ENCODE data around the gene NOX5.
"Not testable (repeated sequence)": the region's sequence is repeated elsewhere in the genome, so short reads cannot be mapped to it uniquely, and the experiment has no call there.

The NOX5 gene

GRCh38 chr15:69060744-69061143 lies 46.2 kb downstream of the NOX5 start:
- peak; percentile 11 to 28 for DNase-seq

GRCh38 chr15:69061414-69061842 lies 46.9 kb downstream of the NOX5 start:
- DNase-seq: no peak

- DNase-seq: no peak
These were observed 50.2 kb downstream of the NOX5 start for GRCh38 chr15:69064649-69065048.

GRCh38 chr15:69066007-69066995 lies 51.8 kb downstream of the NOX5 start:
- no peak for DNase-seq

- DNase-seq: no peak
These were observed 52.8 kb downstream of the NOX5 start for GRCh38 chr15:69067296-69067695.

- DNase-seq: no peak
These were observed 53.7 kb downstream of the NOX5 start for GRCh38 chr15:69068157-69068556.

- DNase-seq: not testable (repeated sequence)
These were observed 54.8 kb downstream of the NOX5 start for GRCh38 chr15:69069290-69069689.

GRCh38 chr15:69069996-69070395 lies 55.5 kb downstream of the NOX5 start:
- DNase-seq: no peak

GRCh38 chr15:69070396-69070795 lies 55.9 kb downstream of the NOX5 start:
- DNase-seq: no peak

- no peak for DNase-seq
These were observed 56.8 kb downstream of the NOX5 start for GRCh38 chr15:69071260-69071659.

- DNase-seq: no peak
These were observed 58.4 kb downstream of the NOX5 start for GRCh38 chr15:69072906-69073305.

- DNase-seq: no peak
These were observed 59.7 kb downstream of the NOX5 start for GRCh38 chr15:69074001-69074842.

GRCh38 chr15:69074843-69075224 lies 60.3 kb downstream of the NOX5 start:
- no peak for DNase-seq

GRCh38 chr15:69075440-69075839 lies 60.9 kb downstream of the NOX5 start:
- no peak for DNase-seq

- DNase-seq: no peak
These were observed 62.3 kb downstream of the NOX5 start for GRCh38 chr15:69076756-69077155.

- no peak for DNase-seq
These were observed 64.1 kb downstream of the NOX5 start for GRCh38 chr15:69078638-69079037.

- DNase-seq: no peak
These were observed 66.1 kb downstream of the NOX5 start for GRCh38 chr15:69080295-69081248.

- DNase-seq: no peak
These were observed 67.0 kb downstream of the NOX5 start for GRCh38 chr15:69081310-69082004.

- no peak for DNase-seq
These were observed 67.6 kb downstream of the NOX5 start for GRCh38 chr15:69082021-69082502.

GRCh38 chr15:69082554-69082953 lies 68.1 kb downstream of the NOX5 start:
- DNase-seq: no peak

GRCh38 chr15:69084404-69085030 lies 70.0 kb downstream of the NOX5 start:
- no peak for DNase-seq

Data from activated CD4-positive, alpha-beta T cell treated with anti-CD3 and anti-CD28 coated beads, Interleukin-2, amount 50 U/mL, for 48 hours (primary cell).